Measurements from ENCODE around the gene AFAP1L2.

Gene AFAP1L2

GRCh38 chr10:114257498-114257897 lies 146.8 kb downstream of the AFAP1L2 start:
- no peak overlapping the region for H3K27ac ChIP-seq (ENCODE audit: low read length)

DNA sequence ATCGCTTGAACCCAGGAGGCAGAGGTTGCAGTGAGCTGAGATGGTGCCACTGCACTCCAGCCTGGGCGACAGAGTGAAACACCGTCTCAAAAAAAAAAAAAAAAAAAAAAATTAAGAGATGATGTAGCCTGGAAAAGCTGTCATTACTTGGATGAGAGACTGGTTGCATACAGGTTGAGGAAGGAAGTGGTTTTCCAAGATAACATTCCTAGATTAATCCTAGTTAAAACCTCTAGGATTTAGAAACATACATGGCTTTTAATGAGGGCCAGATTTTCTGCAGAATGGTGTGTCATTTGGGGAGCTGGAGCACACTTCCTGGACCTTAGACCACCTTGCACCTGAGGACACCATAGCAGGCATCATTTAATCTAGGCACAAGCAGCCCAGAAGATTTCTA lies 147.5 kb downstream of the AFAP1L2 start:
- H3K4me2 ChIP-seq (ENCODE audit: insufficient read depth, low read length), result no peak overlapping the region

More at GRCh38 chr10:114257498-114257897, 146.8 kb downstream of the AFAP1L2 start:
- H2AFZ ChIP-seq (ENCODE audit: low read depth, low read length), result no peak overlapping the region
- H3K4me2 ChIP-seq (ENCODE audit: insufficient read depth, low read length), result no peak overlapping the region
- TF ChIP-seq EZH2 (IDR thresholded peaks at IDR 0.05; ENCODE audit: borderline replicate concordance, low read depth, low read length, severe bottlenecking), result no peak
- TF ChIP-seq CTCF (IDR thresholded peaks at IDR 0.05; ENCODE audit: borderline replicate concordance, extremely low read depth, low read length, poor library complexity, severe bottlenecking), result no peak
- H3K36me3 ChIP-seq (ENCODE audit: insufficient read depth, low read length), result no peaks in the 10 kb centered on the region
- ATAC-seq (ENCODE audit: insufficient read depth, low read depth), result no peak
- no peaks in the 10 kb centered on the region for H3K4me1 ChIP-seq (ENCODE audit: insufficient read depth, low read length)
- H3K4me3 ChIP-seq (ENCODE audit: low read depth in 1 of 2, low read length in 2 of 2), result no peak overlapping the region
- H4K20me1 ChIP-seq (ENCODE audit: insufficient read depth, low read length), result no peaks in the 10 kb centered on the region
- no peaks in the 10 kb centered on the region for H3K79me2 ChIP-seq (ENCODE audit: insufficient read depth, low read length)
- H3K9me3 ChIP-seq (ENCODE audit: insufficient read depth, low read length, severe bottlenecking), result no peaks in the 10 kb centered on the region
- no peaks in the 10 kb centered on the region for H3K27me3 ChIP-seq (ENCODE audit: insufficient read depth, low read length, poor library complexity)
- no peak for DNase-seq
- no peak overlapping the region for H3K9ac ChIP-seq (ENCODE audit: low read depth, low read length)

GRCh38 chr10:114256008-114256765 lies 148.1 kb downstream of the AFAP1L2 start:
- no peaks in the 10 kb centered on the region for H3K27me3 ChIP-seq (ENCODE audit: insufficient read depth, low read length, poor library complexity)
- no peak overlapping the region for H2AFZ ChIP-seq (ENCODE audit: low read depth, low read length)
- no peaks in the 10 kb centered on the region for H4K20me1 ChIP-seq (ENCODE audit: insufficient read depth, low read length)
- DNase-seq (no peak), ATAC-seq (ENCODE audit: insufficient read depth, low read depth) (no peak)
- no peak overlapping the region for H3K4me3 ChIP-seq (ENCODE audit: low read depth in 1 of 2, low read length in 2 of 2)
- H3K9me3 ChIP-seq (ENCODE audit: insufficient read depth, low read length, severe bottlenecking), result no peaks in the 10 kb centered on the region
- no peak overlapping the region for H3K27ac ChIP-seq (ENCODE audit: low read length)
- TF ChIP-seq CTCF (IDR thresholded peaks at IDR 0.05; ENCODE audit: borderline replicate concordance, extremely low read depth, low read length, poor library complexity, severe bottlenecking), result no peak
- no peak for TF ChIP-seq EZH2 (IDR thresholded peaks at IDR 0.05; ENCODE audit: borderline replicate concordance, low read depth, low read length, severe bottlenecking)
- H3K79me2 ChIP-seq (ENCODE audit: insufficient read depth, low read length), result no peaks in the 10 kb centered on the region
- no peak overlapping the region for H3K4me2 ChIP-seq (ENCODE audit: insufficient read depth, low read length)
- H3K9ac ChIP-seq (ENCODE audit: low read depth, low read length), result no peak overlapping the region
- no peaks in the 10 kb centered on the region for H3K4me1 ChIP-seq (ENCODE audit: insufficient read depth, low read length)
- no peaks in the 10 kb centered on the region for H3K36me3 ChIP-seq (ENCODE audit: insufficient read depth, low read length)

More for the DNA sequence above, 147.5 kb downstream of the AFAP1L2 start:
- no peak overlapping the region for H2AFZ ChIP-seq (ENCODE audit: low read depth, low read length)
- no peaks in the 10 kb centered on the region for H3K9me3 ChIP-seq (ENCODE audit: insufficient read depth, low read length, severe bottlenecking)
- no peak for TF ChIP-seq CTCF (IDR thresholded peaks at IDR 0.05; ENCODE audit: borderline replicate concordance, extremely low read depth, low read length, poor library complexity, severe bottlenecking)
- TF ChIP-seq EZH2 (IDR thresholded peaks at IDR 0.05; ENCODE audit: borderline replicate concordance, low read depth, low read length, severe bottlenecking), result no peak
- H3K27me3 ChIP-seq (ENCODE audit: insufficient read depth, low read length, poor library complexity), result no peaks in the 10 kb centered on the region
- no peak overlapping the region for H3K4me3 ChIP-seq (ENCODE audit: low read depth in 1 of 2, low read length in 2 of 2)
- H4K20me1 ChIP-seq (ENCODE audit: insufficient read depth, low read length), result no peaks in the 10 kb centered on the region
- no peak overlapping the region for H3K9ac ChIP-seq (ENCODE audit: low read depth, low read length)
- DNase-seq (no peak), ATAC-seq (ENCODE audit: insufficient read depth, low read depth) (no peak)
- H3K36me3 ChIP-seq (ENCODE audit: insufficient read depth, low read length), result no peaks in the 10 kb centered on the region
- no peaks in the 10 kb centered on the region for H3K79me2 ChIP-seq (ENCODE audit: insufficient read depth, low read length)
- H3K27ac ChIP-seq (ENCODE audit: low read length), result no peak overlapping the region
- no peaks in the 10 kb centered on the region for H3K4me1 ChIP-seq (ENCODE audit: insufficient read depth, low read length)

Measured in DND-41 (cell line).